ENCODE results near the gene SNAPIN. TPM values are rescaled to one million over a fixed set of nuclear protein-coding genes. Genes with fewer than 3 reads are reported as not detected.

Gene SNAPIN
- total RNA-seq, 6 experiments from 2014 or later: 14.6 to 33.2 (median 18.0) TPM

GRCh38 chr1:153633754-153634665 lies 24.5 kb upstream of the SNAPIN start, which contains the start of gene CHTOP:
TSS of gene CHTOP (plus strand) at chr1:153634066. CDS start at chr1:153636589, 2,523 bp downstream.
- H3K27me3 ChIP-seq: no peaks in the 10 kb centered on the region
- peaks cover 0 to 30% (median 17%) of the 10 kb centered on the region in 4 donors for H3K36me3 ChIP-seq
- TF ChIP-seq CTCF (IDR thresholded peaks at IDR 0.05): peak in 1 of 4 donors; percentile 4
- peak; percentile 74 for TF ChIP-seq POLR2A (IDR thresholded peaks at IDR 0.05)
- H3K4me1 ChIP-seq: peaks cover 0 to 12% (median 2%) of the 10 kb centered on the region in 4 donors
- no peaks in the 10 kb centered on the region for H3K9me3 ChIP-seq
- ATAC-seq (peak; percentile 92 to 98 (median 96)), DNase-seq (peak; percentile 97 to 99 (median 98))
- H3K4me3 ChIP-seq: peak within 1 kb of the TSS; percentile 67 to 96 (median 94)
- peak within 1 kb of the TSS; percentile 96 to 100 (median 99) for H3K27ac ChIP-seq
- under 1% methylated on average over 22 of the region's 65 CpGs for WGBS (ENCODE audit: insufficient coverage, low coverage, low lambda C conversion rate, missing lambda C conversion rate)
- intact Hi-C loops (cut with DNase I): no loop called here

- 75% methylated on average over 5 of the region's 7 CpGs for WGBS (ENCODE audit: insufficient coverage, low coverage, low lambda C conversion rate, missing lambda C conversion rate)
- intact Hi-C loops (cut with DNase I): no loop called here
- Histone ChIP-seq H3K4me1 (peaks cover 0 to 12% (median 2%) of the 10 kb centered on the region in 4 donors), H3K27ac (no peak overlapping the region), H3K4me3 (no peak overlapping the region), H3K27me3 (no peaks in the 10 kb centered on the region), H3K9me3 (no peaks in the 10 kb centered on the region), H3K36me3 (peaks cover 0 to 48% (median 32%) of the 10 kb centered on the region in 4 donors)
- TF ChIP-seq CTCF (IDR thresholded peaks at IDR 0.05) (no peak), POLR2A (IDR thresholded peaks at IDR 0.05) (no peak)
- DNase-seq (peak in 1 of 3 donors; percentile 4), ATAC-seq (no peak)
Observed at GRCh38 chr1:153635872-153636271, 22.6 kb upstream of the SNAPIN start.

- TF ChIP-seq POLR2A (IDR thresholded peaks at IDR 0.05) (no peak), CTCF (IDR thresholded peaks at IDR 0.05) (no peak)
- DNase-seq (no peak), ATAC-seq (no peak)
- Histone ChIP-seq H3K9me3 (no peaks in the 10 kb centered on the region), H3K27me3 (no peaks in the 10 kb centered on the region), H3K27ac (no peak overlapping the region), H3K4me1 (peaks cover 0 to 12% (median under 1%) of the 10 kb centered on the region in 4 donors), H3K36me3 (peaks cover 0 to 53% (median 35%) of the 10 kb centered on the region in 4 donors), H3K4me3 (no peak overlapping the region)
- intact Hi-C loops (cut with DNase I): no loop called here
- 56% methylated on average over 4 of the region's 9 CpGs for WGBS (ENCODE audit: insufficient coverage, low coverage, low lambda C conversion rate, missing lambda C conversion rate)
Observed at GRCh38 chr1:153636312-153636711, 22.2 kb upstream of the SNAPIN start.

GRCh38 chr1:153638261-153638660 lies 20.2 kb upstream of the SNAPIN start:
- WGBS (ENCODE audit: insufficient coverage, low coverage, low lambda C conversion rate, missing lambda C conversion rate): 76% methylated on average over 6 of the region's 6 CpGs
- Histone ChIP-seq H3K4me1 (peaks cover 0 to 16% (median 0%) of the 10 kb centered on the region in 4 donors), H3K36me3 (peaks cover 8 to 72% (median 52%) of the 10 kb centered on the region in 4 donors), H3K4me3 (no peak overlapping the region), H3K27me3 (no peaks in the 10 kb centered on the region), H3K9me3 (no peaks in the 10 kb centered on the region), H3K27ac (no peak overlapping the region)
- intact Hi-C loops (cut with DNase I): no loop called here
- no peak for TF ChIP-seq CTCF (IDR thresholded peaks at IDR 0.05)
- TF ChIP-seq POLR2A (IDR thresholded peaks at IDR 0.05): no peak
- DNase-seq (peak in 1 of 3 donors; percentile 4), ATAC-seq (no peak)

All from right lobe of liver (tissue), 6 donors.